ENCODE data around the gene RASSF6. TPM values are rescaled to one million over a fixed set of nuclear protein-coding genes. Genes with fewer than 3 reads are reported as not detected.

The RASSF6 gene
- total and polyA plus RNA-seq, 2 donors from 2014 or later, result 4.7 to 8.8 TPM

- H3K27me3 ChIP-seq (ENCODE audit: control insufficient read depth, insufficient read depth, low read length), result no peaks in the 10 kb centered on the region
- no peak overlapping the region for H3K27ac ChIP-seq (ENCODE audit: low read depth in 2 of 2, low read length in 2 of 2)
- no peak overlapping the region for H3K4me3 ChIP-seq (ENCODE audit: low read length in 3 of 3)
- H3K9me3 ChIP-seq (ENCODE audit: control insufficient read depth in 2 of 3, insufficient read depth in 1 of 3, low read length in 3 of 3), result no peaks in the 10 kb centered on the region
- TF ChIP-seq, protein P1, sequence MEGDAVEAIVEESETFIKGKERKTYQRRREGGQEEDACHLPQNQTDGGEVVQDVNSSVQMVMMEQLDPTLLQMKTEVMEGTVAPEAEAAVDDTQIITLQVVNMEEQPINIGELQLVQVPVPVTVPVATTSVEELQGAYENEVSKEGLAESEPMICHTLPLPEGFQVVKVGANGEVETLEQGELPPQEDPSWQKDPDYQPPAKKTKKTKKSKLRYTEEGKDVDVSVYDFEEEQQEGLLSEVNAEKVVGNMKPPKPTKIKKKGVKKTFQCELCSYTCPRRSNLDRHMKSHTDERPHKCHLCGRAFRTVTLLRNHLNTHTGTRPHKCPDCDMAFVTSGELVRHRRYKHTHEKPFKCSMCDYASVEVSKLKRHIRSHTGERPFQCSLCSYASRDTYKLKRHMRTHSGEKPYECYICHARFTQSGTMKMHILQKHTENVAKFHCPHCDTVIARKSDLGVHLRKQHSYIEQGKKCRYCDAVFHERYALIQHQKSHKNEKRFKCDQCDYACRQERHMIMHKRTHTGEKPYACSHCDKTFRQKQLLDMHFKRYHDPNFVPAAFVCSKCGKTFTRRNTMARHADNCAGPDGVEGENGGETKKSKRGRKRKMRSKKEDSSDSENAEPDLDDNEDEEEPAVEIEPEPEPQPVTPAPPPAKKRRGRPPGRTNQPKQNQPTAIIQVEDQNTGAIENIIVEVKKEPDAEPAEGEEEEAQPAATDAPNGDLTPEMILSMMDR (IDR thresholded peaks at IDR 0.05; ENCODE audit: borderline replicate concordance, extremely low read depth, insufficient read depth), result no peak
- intact Hi-C loops (cut with DNase I), result no loop called here
- FAIRE-seq (no peak), DNase-seq (no peak)
- H3K36me3 ChIP-seq (ENCODE audit: control insufficient read depth in 2 of 3, insufficient read depth in 3 of 3, low read length in 3 of 3), result no peaks in the 10 kb centered on the region
- no peak overlapping the region for H3K9ac ChIP-seq (ENCODE audit: low read length in 3 of 3)
- H3K4me1 ChIP-seq (ENCODE audit: control insufficient read depth in 2 of 3, insufficient read depth in 2 of 3, low read depth in 1 of 3, low read length in 3 of 3), result peaks cover 0 to 9% (median 0%) of the 10 kb centered on the region in 3 donors
These were observed 34.9 kb downstream of the RASSF6 start for GRCh38 chr4:73585345-73585744.

DNA sequence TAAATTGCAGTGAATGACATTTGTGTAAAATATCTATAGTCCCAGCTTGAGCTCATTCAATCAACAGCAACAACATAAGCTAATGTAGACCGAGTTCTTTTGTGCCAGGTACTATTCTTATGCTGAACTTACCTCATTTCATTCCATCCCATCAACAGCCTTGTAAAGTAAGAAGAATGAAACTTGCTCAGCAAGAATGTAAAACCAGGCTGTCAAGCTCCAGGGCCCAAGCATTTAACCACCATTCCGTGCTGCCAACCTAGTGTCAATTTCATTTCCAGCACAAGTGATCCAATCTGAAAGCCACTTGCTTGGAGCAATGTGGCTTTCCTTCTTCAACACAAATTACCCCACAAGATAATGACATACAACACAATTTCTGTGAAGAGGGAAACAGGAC is 36.6 kb downstream of the RASSF6 start:
- Histone ChIP-seq H3K36me3 (ENCODE audit: control insufficient read depth in 2 of 3, insufficient read depth in 3 of 3, low read length in 3 of 3) (no peaks in the 10 kb centered on the region), H3K4me3 (ENCODE audit: low read length in 3 of 3) (no peak overlapping the region), H3K27me3 (ENCODE audit: control insufficient read depth, insufficient read depth, low read length) (no peaks in the 10 kb centered on the region), H3K27ac (ENCODE audit: low read depth in 2 of 2, low read length in 2 of 2) (no peak overlapping the region), H3K4me1 (ENCODE audit: control insufficient read depth in 2 of 3, insufficient read depth in 2 of 3, low read depth in 1 of 3, low read length in 3 of 3) (peaks cover 0 to 5% (median 0%) of the 10 kb centered on the region in 3 donors), H3K9me3 (ENCODE audit: control insufficient read depth in 2 of 3, insufficient read depth in 1 of 3, low read length in 3 of 3) (no peaks in the 10 kb centered on the region), H3K9ac (ENCODE audit: low read length in 3 of 3) (no peak overlapping the region)
- intact Hi-C loops (cut with DNase I), result no loop called here
- FAIRE-seq (no peak), DNase-seq (peak in 4 of 5 donors; percentile 32 to 82 (median 60))
- TF ChIP-seq, protein P1 (IDR thresholded peaks at IDR 0.05; ENCODE audit: borderline replicate concordance, extremely low read depth, insufficient read depth), result no peak

GRCh38 chr4:73577371-73577770 is 42.9 kb downstream of the RASSF6 start:
- H3K4me1 ChIP-seq (ENCODE audit: control insufficient read depth in 2 of 3, insufficient read depth in 2 of 3, low read depth in 1 of 3, low read length in 3 of 3), result no peaks in the 10 kb centered on the region
- no peaks in the 10 kb centered on the region for H3K27me3 ChIP-seq (ENCODE audit: control insufficient read depth, insufficient read depth, low read length)
- TF ChIP-seq, protein P1 (IDR thresholded peaks at IDR 0.05; ENCODE audit: borderline replicate concordance, extremely low read depth, insufficient read depth), result no peak
- no peak overlapping the region for H3K27ac ChIP-seq (ENCODE audit: low read depth in 2 of 2, low read length in 2 of 2)
- no peak overlapping the region for H3K4me3 ChIP-seq (ENCODE audit: low read length in 3 of 3)
- FAIRE-seq (no peak), DNase-seq (no peak)
- H3K36me3 ChIP-seq (ENCODE audit: control insufficient read depth in 2 of 3, insufficient read depth in 3 of 3, low read length in 3 of 3), result no peaks in the 10 kb centered on the region
- no peak overlapping the region for H3K9ac ChIP-seq (ENCODE audit: low read length in 3 of 3)
- no peaks in the 10 kb centered on the region for H3K9me3 ChIP-seq (ENCODE audit: control insufficient read depth in 2 of 3, insufficient read depth in 1 of 3, low read length in 3 of 3)
- intact Hi-C loops (cut with DNase I), result no loop called here

GRCh38 chr4:73576381-73576780 is 43.9 kb downstream of the RASSF6 start:
- H3K36me3 ChIP-seq (ENCODE audit: control insufficient read depth in 2 of 3, insufficient read depth in 3 of 3, low read length in 3 of 3), result no peaks in the 10 kb centered on the region

More at GRCh38 chr4:73576381-73576780, 43.9 kb downstream of the RASSF6 start:
- intact Hi-C loops (cut with DNase I), result no loop called here
- TF ChIP-seq, protein P1 (IDR thresholded peaks at IDR 0.05; ENCODE audit: borderline replicate concordance, extremely low read depth, insufficient read depth), result no peak
- Histone ChIP-seq H3K9ac (ENCODE audit: low read length in 3 of 3) (no peak overlapping the region), H3K4me3 (ENCODE audit: low read length in 3 of 3) (no peak overlapping the region), H3K27me3 (ENCODE audit: control insufficient read depth, insufficient read depth, low read length) (no peaks in the 10 kb centered on the region), H3K4me1 (ENCODE audit: control insufficient read depth in 2 of 3, insufficient read depth in 2 of 3, low read depth in 1 of 3, low read length in 3 of 3) (no peaks in the 10 kb centered on the region), H3K9me3 (ENCODE audit: control insufficient read depth in 2 of 3, insufficient read depth in 1 of 3, low read length in 3 of 3) (no peaks in the 10 kb centered on the region), H3K27ac (ENCODE audit: low read depth in 2 of 2, low read length in 2 of 2) (no peak overlapping the region)
- FAIRE-seq, result no peak
- no peak for DNase-seq
